HG02973 (cell line): Measurements from ENCODE around the gene KIF12.

ENCODE experiments used
- ATAC-seq: cut with Tn5 transposase; IDR thresholded peaks from one replicate; pipeline ENCODE4 v1.9.1; 2021; ENCODE audit warnings: moderate library complexity; ENCODE audit not compliant: unreplicated experiment

The KIF12 gene

GRCh38 chr9:114107286-114108001 lies 8.4 kb upstream of the KIF12 start:
- ATAC-seq: no peak

GRCh38 chr9:114105236-114105635 lies 6.1 kb upstream of the KIF12 start:
- no peak for ATAC-seq

- ATAC-seq: no peak
Observed at GRCh38 chr9:114102484-114102883, 3.4 kb upstream of the KIF12 start.

- no peak for ATAC-seq
Observed at GRCh38 chr9:114100536-114100935, 1.4 kb upstream of the KIF12 start.

- no peak for ATAC-seq
Observed at GRCh38 chr9:114099669-114100270, 678 bp upstream of the KIF12 start.

GRCh38 chr9:114098021-114098935 lies 814 bp downstream of the KIF12 start:
- no peak for ATAC-seq

GRCh38 chr9:114097613-114098020 lies 1.5 kb downstream of the KIF12 start:
- no peak for ATAC-seq

GRCh38 chr9:114096866-114097612 lies 2.1 kb downstream of the KIF12 start:
- no peak for ATAC-seq

GRCh38 chr9:114096041-114096511 lies 3.0 kb downstream of the KIF12 start:
- no peak for ATAC-seq

- ATAC-seq: no peak
Observed at GRCh38 chr9:114094971-114095370, 4.1 kb downstream of the KIF12 start.

GRCh38 chr9:114093761-114094505 lies 5.2 kb downstream of the KIF12 start:
- ATAC-seq: no peak

- no peak for ATAC-seq
Observed at GRCh38 chr9:114093031-114093471, 6.0 kb downstream of the KIF12 start.

GRCh38 chr9:114092336-114092735 lies 6.8 kb downstream of the KIF12 start:
- ATAC-seq: no peak

GRCh38 chr9:114091711-114092110 lies 7.4 kb downstream of the KIF12 start:
- no peak for ATAC-seq

GRCh38 chr9:114090798-114091197 lies 8.3 kb downstream of the KIF12 start:
- ATAC-seq: no peak

- no peak for ATAC-seq
Observed at GRCh38 chr9:114089206-114089840, 9.8 kb downstream of the KIF12 start.

- ATAC-seq: no peak
Observed at GRCh38 chr9:114088571-114089170, 10.4 kb downstream of the KIF12 start.

GRCh38 chr9:114087721-114088120 lies 11.4 kb downstream of the KIF12 start:
- ATAC-seq: no peak

GRCh38 chr9:114086607-114087006 lies 12.5 kb downstream of the KIF12 start:
- no peak for ATAC-seq
